GM21619 (cell line): ENCODE measurements around the gene KCNRG.
"Not testable (repeated sequence)": the region's sequence is repeated elsewhere in the genome, so short reads cannot be mapped to it uniquely, and the experiment has no call there.

Source experiments
- ATAC-seq: cut with Tn5 transposase; IDR thresholded peaks from one replicate; pipeline ENCODE4 v1.9.1; 2021; ENCODE audit not compliant: unreplicated experiment

KCNRG gene

DNA sequence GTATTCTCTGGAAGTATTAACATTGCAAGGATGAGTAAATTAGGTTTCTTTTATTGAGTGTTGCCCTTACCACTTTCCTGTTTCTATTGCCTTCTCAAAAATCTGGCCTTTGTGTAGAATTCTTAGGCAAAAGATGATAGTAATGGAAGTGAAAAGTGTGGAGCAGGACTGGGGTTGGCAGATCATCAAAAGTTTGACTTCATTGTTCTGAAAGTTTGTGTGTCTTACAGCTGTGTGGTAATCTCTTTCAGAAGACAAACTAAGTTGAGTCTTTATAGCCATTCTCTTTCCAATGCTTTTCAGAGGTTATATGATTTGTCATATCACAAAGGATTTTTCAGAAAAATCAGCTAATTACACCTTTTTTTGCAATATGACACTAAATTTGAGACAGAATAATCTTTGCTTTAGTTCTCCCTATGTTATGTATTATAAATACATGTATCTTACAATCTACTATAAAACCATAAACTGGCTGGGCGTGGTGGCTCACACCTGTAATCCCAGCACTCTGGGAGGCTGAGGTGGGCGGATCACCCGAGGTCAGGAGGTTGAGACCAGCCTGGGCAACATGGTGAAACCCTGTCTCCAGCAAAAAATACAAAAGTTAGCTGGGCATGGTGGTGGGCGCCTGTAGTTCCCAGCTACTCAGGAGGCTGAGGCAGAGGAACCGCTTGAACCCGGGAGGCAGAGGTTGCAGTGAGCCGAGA lies 8.7 kb upstream of the KCNRG start:
- ATAC-seq: no peak

DNA sequence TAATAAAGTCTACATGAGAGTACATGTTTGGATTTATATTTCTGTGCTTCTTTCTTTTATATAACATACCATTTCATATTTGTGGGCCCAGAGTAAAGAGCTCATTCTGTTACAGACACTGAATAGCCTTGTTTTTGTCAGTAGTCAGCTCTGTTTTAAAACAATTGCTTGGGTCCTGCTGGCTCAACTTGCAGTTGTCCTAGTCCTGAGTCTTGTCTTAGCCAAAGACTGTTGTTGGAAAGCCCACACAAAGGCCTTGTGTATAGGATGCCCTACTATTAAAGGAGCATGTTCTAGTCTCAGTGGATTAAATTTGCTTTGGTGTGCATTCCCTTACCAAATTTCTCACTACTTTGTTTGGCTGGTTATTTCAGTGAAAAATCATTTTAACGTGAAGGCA lies 3.8 kb upstream of the KCNRG start:
- ATAC-seq: no peak

DNA sequence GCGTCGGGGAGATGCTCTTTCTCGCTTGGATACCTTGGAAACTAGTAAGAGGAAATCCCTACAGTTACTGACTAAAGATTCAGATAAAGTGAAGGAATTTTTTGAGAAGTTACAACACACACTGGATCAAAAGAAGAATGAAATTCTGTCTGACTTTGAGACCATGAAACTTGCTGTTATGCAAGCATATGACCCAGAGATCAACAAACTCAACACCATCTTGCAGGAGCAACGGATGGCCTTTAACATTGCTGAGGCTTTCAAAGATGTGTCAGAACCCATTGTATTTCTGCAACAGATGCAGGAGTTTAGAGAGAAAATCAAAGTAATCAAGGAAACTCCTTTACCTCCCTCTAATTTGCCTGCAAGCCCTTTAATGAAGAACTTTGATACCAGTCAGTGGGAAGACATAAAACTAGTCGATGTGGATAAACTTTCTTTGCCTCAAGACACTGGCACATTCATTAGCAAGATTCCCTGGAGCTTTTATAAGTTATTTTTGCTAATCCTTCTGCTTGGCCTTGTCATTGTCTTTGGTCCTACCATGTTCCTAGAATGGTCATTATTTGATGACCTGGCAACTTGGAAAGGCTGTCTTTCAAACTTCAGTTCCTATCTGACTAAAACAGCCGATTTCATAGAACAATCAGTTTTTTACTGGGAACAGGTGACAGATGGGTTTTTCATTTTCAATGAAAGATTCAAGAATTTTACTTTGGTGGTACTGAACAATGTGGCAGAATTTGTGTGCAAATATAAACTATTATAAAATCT lies 2.7 kb upstream of the KCNRG start:
- ATAC-seq: no peak

DNA sequence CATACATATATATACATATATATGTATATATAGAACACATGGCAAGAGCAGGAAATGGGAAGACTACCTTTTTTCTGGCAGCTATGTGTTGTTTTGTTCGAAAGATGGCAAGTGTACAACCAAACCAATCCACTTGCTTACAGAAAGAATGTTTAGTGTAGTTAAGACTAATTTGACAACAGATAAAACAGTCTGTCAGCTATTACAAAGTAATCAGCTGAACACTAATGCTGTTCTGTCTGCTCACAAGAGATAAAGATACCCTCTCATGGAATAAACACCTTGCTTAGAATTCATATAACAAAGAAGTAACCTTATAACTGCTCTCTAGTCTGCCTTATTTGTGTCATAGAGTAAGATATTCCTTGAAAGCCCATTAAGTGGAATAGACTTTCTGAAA lies 858 bp upstream of the KCNRG start:
- ATAC-seq: no peak

DNA sequence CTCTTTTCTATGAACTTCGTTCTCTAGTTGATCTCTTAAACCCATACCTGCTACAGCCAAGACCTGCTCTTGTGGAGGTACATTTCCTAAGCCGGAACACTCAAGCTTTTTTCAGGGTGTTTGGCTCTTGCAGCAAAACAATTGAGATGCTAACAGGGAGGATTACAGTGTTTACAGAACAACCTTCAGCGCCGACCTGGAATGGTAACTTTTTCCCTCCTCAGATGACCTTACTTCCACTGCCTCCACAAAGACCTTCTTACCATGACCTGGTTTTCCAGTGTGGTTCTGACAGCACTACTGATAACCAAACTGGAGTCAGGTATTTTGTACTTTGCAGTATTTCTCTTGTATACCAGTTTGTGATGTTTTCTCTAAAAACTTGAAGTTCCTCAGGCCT lies 506 bp downstream of the KCNRG start:
- ATAC-seq: no peak

DNA sequence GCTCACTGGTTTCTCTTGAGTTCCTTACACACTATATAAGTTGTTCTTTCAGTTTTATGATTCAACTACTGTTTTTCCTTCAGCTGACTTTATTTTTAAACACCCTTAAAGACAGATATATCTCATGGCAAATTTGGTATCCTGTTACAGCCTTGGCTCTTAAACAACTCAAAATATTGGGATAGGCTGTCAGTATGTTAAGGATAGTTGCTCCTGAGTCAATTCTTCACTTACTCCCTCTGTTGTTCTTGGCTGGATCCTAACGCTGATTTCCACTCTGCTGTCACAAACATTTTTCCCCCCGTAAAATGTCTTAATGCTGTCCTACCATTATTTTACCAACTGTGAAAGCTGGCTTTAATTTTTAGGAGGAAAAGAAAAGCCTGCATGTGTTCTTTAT lies 1.2 kb downstream of the KCNRG start:
- ATAC-seq: no peak

DNA sequence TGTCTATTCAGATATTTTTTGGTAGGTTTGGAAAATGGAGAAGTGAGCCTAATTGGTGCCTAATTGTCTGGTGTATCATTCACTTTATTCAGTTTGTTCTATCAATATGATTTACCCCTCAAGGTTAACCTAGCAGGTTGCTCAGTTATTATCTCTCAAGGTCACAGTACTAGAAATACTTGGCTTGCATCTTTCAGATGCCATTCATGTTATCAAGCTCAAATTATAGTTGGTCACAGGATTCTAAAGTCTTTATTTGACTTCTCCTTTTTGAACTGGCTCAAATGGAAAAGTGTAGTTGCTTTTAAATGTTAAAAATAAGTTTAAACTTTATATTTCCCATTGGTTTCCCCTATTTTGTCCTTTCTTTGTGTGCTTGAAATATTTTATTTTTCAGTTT lies 2.6 kb downstream of the KCNRG start:
- ATAC-seq: no peak

DNA sequence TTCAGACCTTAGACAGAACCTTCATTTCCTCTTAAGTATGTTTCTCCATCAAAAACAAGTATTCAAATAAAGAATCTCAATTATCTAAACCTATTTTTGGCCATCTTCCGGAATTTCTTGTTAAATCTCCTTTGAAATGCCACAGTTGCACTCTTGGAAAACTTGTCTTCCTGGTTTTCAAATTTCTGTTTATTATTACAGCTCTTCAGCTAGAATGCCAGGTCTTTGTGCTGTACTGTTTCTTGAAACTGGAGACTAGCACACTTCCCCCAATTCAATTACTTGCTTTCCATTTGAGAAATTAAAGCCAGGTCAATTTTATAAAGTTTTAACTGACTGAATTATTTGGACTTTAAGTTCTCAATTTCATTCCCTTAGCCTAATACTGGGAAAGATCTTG lies 10.2 kb downstream of the KCNRG start:
- no peak for ATAC-seq

DNA sequence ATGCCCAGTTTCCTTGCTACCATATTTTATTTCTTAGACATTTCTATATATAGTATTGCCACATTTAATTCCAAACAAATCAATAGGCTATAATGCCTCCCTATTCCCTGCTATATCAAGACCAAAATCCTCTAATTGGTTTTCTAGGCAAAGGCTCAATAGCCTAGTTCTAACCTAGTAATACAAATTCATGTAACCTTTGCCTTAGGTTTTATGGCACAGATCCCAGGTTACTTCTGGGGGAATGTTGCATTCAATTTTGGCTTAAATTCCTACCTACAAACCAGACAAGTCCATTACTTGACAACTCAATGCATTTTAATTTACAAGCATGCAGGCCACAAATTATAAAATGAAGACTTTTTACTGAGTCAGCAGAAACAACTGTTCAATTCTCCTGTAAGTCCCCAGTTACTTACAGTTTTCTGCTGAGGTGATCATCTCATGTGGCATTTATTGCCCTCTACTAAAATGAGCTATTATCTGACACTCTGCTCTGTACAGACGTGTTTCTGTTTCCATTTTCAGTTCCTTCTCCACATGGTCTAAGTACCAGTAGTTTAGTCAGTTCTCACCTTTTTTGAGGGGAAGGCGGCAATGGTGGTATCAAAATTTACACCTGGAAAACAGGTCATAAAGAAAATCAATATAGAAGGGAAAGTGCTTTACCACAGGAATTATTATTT lies 11.7 kb downstream of the KCNRG start:
- ATAC-seq: peak; percentile 100

DNA sequence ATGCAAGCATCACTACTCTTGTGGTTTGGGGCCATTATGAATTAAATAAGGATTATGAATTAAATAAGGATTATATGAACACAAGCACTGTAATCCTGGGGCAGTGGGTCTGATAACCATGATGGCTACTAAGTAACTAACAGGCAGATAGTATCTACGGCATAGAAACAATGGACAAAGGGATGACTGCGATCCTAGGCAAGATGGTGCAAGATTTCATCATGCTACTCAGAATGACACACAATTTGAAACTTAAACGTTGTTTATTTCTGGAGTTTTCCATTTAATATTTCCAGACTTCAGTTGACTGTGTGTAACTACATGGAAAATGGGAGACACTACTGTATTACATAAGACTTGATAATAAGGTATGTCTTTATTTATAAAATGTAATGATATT lies 15.1 kb downstream of the KCNRG start:
- no peak for ATAC-seq

DNA sequence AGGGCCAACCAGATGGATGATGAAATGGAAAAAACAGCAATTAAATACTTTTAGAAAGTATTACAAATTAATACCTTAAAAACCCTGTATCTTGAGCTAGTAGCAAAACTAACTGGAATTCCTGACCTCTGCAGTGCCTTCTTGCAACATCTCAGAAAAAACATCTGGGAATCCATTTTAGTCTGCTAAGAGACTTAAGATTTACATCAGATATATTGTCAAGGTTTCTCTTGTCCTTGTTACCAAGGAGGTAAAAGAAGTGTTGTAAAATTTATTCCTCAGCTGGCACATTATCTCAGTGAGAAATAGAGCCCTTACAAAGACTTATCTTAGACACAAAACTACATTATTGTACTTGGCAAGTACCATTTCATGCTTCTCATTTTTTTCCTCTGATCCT lies 18.5 kb downstream of the KCNRG start:
- no peak for ATAC-seq

DNA sequence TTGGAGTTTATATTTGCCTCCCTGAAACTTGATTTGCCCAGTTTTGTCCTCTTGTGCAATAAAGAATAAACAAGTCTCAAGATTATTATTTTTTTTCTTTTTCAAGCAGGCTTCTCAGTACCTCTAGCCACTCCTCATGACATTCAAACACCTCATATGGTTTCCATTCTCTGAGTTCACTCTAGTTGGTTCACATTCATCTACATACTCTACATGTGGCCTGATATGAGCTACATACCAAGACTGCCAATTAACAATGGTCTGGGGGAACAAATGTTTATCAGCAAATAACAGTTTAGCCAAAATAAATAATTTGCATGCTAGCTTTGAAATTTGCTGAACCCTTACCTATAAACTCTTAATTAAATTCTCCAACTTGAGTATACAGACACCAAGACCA lies 22.5 kb downstream of the KCNRG start:
- no peak for ATAC-seq

DNA sequence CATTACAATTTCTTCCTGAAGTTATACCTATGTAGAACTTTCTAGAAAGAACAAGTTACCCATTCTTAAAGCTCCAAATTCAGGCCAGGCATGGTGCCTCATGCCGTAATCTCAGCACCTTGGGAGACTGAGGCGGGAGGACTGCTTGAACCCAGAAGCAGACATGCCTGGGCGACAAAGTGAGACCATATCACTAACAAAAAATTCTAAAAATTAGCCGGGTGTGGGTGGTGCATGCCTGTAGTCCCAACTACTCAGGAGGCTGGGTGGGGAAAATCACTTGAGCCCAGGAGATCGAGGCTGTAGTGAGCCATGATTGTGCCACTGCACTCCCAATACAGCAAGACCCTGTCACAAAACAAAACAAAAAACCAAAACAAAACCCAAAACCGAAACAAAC lies 23.0 kb downstream of the KCNRG start:
- no peak for ATAC-seq

DNA sequence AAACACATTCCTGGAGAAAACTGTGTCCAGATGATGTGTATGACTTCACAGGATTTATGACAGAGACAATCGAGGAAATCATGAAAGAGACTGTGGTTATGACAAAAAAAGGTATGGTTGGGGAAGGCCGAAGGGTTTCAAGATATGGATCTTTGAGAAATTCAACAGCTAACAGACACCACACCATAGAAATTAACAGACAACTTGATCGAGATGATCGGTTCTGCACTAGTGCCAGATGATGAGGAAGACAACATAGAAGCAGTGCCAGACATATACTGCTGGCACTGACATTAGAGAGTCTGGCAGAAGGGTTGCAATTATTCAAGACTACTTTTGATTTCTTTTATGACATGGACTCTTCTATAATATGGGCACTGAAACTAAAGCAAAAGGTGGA lies 37.2 kb downstream of the KCNRG start:
- ATAC-seq: no peak

DNA sequence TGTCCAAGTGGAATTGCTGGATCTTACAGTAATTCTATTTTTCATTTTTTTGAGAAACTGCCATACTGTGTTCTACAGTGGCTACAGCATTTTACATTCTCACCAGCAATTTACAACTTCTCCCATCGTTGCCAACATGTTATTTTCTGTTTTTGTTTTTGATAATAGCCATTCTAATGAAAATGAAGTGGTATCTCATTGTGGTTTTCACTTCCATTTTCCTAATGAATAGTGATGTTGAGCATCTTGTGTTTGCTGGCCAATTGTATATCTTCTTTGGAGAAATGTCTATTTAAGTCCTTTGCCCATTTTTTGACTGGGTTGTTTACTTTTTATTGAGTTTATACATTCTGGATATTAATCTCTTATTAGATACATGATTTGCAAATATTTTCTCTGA lies 38.6 kb downstream of the KCNRG start:
- no peak for ATAC-seq

DNA sequence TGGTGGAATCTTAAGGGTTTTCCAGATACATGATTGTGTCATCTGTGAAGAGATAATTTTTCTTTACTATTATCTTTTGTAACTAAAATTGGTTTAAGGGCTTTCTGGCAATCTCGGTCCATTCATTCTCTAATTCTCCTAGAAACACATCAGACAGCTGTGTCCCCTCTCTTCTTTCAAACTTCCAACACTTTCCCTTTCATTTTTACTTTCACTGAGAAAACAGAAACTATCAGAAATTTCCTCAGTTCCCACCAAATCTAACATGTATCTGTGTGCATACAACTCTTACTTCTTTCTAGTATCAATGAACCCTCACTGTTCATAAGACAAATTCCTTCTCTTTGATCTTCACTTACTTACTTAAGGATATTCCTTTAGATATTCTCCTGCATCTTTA lies 40.2 kb downstream of the KCNRG start:
- no peak for ATAC-seq

DNA sequence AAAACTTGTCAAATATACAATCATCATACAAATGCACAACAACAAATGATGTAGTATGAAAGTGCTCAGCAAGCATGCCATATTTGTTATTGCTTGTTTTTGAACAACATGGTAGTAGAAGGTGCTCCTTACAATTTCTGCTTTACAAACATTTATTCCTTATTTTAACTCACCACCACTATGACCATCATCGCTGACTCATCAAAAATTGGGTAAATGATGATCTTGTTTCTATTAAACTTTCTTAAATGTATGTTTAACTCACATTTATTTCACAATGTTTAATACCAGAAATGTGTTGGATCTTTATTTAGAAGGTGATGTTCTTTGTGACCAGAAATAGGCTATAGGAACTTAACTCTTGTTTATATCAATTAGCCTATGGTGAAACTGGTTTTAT lies 45.5 kb downstream of the KCNRG start:
- ATAC-seq: no peak

DNA sequence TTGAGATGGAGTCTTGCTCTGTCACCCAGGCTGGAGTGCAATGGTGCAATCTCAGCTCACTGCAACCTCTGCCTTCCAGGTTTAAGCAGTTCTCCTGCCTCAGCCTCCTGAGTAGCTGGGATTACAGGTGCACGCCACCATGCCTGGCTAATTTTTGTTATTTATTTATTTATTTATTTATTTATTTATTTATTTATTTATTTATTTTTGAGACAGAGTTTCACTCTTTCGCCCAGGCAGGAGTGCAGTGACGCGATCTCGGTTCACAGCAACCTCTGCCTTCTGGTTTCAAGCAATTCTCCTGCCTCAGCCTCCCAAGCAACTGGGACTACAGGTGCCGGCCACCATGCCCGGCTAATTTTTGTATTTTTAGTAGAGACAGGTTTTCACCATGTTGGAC lies 47.1 kb downstream of the KCNRG start:
- ATAC-seq: not testable (repeated sequence)

DNA sequence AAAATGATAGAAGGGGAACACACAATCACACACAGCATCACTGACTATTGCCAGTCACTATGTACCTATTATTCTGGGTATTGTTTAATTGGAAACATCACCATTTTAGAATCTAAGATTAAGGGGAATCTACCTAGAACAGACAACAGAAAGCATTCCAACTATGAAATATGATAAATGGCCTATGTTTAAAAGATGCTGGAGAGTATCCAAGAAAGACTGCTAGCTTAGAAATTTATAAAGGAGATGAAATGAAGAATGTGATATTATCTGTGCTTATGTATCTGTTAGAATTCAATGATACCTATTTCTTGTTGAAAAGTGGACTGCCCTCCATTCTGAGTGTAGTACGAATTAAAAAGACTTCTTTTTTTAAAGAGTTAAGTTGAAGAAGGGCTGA lies 50.5 kb downstream of the KCNRG start:
- no peak for ATAC-seq

DNA sequence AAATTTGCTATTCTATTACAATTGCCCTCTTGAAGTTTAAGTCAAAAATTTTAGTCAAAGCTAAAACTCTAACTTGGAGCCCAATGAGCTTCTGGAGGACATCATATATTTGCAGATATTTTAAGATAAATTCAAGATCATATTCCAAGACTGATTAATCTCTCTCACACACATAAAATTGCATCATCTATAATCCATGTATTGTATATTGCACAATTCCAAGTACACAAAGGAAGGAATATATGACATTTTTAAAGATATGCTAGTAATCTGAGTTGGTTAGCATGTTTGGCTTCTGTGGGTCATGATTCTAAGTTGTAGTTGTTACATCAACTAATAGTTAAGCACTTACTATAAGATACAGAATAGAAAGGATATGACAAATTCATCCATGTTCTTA lies 53.3 kb downstream of the KCNRG start:
- ATAC-seq: no peak

DNA sequence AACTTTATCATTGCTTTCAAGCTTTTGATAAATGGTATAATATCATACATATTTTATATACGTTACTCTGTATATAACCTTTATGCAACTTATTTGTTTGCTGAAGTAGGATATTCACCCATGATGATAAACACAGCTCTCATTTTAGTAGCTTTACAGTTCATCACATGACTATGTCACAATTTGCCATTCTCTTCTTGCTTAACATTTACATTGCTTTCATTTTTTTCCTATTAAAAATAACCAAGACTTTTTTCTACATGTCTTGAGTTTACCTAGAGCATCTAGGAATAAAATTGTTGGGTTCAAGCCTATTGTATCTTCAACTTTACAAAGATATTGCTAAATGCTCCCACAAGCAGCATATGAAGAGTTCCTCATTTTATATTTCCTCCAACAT lies 54.0 kb downstream of the KCNRG start:
- no peak for ATAC-seq

DNA sequence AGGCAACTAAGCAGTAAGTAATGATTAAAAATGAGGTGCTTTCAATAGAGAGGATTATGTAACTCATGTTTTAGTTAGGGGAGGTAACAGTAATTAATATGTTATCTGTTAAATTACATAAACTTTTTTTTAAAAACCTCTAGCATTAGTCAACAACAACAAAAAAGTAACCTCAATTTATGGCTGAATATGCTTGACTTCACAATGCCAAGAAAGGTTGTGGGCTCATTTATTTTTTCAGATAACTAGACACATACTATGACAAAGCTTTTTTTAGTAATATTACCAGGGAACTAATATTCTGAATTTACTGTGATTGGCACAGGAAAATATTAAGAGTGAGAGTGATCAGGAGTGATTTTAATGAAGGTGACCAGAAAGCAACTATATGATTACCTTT lies 54.9 kb downstream of the KCNRG start:
- no peak for ATAC-seq
